Measurements from ENCODE around the gene GBF1.
"Not testable (repeated sequence)": the region's sequence is repeated elsewhere in the genome, so short reads cannot be mapped to it uniquely, and the experiment has no call there.

GBF1 gene, protein sequence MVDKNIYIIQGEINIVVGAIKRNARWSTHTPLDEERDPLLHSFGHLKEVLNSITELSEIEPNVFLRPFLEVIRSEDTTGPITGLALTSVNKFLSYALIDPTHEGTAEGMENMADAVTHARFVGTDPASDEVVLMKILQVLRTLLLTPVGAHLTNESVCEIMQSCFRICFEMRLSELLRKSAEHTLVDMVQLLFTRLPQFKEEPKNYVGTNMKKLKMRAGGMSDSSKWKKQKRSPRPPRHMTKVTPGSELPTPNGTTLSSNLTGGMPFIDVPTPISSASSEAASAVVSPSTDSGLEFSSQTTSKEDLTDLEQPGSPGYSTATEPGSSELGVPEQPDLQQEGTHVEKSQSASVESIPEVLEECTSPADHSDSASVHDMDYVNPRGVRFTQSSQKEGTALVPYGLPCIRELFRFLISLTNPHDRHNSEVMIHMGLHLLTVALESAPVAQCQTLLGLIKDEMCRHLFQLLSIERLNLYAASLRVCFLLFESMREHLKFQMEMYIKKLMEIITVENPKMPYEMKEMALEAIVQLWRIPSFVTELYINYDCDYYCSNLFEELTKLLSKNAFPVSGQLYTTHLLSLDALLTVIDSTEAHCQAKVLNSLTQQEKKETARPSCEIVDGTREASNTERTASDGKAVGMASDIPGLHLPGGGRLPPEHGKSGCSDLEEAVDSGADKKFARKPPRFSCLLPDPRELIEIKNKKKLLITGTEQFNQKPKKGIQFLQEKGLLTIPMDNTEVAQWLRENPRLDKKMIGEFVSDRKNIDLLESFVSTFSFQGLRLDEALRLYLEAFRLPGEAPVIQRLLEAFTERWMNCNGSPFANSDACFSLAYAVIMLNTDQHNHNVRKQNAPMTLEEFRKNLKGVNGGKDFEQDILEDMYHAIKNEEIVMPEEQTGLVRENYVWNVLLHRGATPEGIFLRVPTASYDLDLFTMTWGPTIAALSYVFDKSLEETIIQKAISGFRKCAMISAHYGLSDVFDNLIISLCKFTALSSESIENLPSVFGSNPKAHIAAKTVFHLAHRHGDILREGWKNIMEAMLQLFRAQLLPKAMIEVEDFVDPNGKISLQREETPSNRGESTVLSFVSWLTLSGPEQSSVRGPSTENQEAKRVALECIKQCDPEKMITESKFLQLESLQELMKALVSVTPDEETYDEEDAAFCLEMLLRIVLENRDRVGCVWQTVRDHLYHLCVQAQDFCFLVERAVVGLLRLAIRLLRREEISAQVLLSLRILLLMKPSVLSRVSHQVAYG (N-terminal part only)

DNA sequence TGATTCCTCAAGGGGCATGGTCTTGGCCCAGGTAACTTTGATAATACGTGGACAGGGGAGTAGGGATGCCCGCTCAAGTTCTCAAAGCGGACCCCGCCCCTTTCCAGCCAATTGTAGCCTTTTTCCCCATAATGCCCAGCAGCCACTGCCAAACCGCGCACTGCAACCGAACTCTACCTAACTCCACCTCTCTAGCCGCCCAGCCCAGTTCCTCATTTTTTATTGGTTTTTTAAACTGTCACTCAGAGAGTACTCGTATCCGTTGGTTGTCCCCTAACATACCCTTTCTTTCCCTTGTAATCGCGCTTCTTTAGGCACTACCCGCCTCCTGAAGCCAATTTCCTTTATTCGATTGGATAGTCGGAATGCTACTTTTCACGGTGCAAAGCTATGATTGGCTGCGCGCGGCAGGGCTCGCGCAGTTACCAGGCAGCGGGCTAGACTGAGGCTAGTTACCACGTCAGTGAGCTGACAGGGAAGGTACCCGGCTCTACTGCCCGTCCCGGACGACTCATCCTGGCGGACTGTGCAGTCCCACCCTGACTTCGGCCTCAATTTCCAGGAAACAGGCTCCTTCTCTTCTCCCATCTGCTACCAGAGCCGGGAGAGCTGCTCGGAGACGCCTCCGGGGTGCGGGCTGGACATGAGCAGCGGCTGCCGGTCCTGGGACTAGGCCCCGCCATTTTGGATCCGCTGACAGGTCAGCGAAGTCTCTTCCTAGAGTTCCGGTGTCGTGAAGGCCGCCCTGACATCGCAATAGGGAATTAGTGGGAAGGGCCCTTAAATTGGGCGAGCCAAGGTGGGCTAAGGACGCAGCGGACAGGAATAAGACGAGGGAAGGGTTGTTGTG is at the start of gene GBF1:
GBF1 (plus strand) TSS at position 451 of the 850 bp plus-strand sequence. CDS start 13,407 bp downstream, outside the sequence.
- peak; percentile 74 for DNase-seq (ENCODE audit: low read depth)

DNA sequence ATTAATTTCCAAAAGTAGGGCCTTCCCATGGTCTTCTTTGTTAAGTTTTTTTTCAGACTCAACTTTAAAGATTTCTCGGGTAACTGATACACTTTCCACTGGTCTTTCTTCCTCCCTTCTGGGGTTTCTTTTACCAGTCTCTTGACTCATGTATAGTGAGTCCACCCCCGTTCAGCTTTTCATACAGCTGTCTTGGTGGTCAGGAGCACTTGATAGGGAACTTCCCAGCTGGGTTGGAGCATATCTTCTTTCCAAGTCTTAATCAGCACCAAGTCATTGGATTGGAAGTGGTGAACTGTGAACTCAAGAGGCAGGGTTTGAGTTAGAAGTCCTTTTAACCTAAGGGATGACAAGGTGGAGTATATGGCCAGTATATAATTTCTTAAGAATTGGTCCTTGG is 48.4 kb upstream of the GBF1 start:
- no peak for DNase-seq (ENCODE audit: low read depth)

DNA sequence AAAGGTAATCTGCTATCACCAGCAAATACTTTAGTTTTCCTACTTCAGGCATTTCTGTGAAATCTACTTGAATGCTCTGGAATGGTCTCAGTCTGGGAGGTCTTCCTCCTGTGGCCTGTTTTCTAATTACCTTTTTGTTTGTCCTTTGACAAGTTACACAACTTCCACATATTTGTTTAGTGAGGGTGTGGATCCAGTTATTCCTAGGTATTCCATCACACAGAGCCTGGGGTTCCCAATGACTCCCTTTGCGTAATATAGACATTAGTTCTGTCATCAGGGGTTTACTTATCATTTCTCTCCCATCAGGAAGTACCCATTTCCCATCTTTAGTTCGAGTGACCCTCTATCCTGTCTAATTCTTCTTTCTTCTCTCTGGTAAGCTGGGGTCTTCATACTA is 47.3 kb upstream of the GBF1 start:
- no peak for DNase-seq (ENCODE audit: low read depth)

DNA sequence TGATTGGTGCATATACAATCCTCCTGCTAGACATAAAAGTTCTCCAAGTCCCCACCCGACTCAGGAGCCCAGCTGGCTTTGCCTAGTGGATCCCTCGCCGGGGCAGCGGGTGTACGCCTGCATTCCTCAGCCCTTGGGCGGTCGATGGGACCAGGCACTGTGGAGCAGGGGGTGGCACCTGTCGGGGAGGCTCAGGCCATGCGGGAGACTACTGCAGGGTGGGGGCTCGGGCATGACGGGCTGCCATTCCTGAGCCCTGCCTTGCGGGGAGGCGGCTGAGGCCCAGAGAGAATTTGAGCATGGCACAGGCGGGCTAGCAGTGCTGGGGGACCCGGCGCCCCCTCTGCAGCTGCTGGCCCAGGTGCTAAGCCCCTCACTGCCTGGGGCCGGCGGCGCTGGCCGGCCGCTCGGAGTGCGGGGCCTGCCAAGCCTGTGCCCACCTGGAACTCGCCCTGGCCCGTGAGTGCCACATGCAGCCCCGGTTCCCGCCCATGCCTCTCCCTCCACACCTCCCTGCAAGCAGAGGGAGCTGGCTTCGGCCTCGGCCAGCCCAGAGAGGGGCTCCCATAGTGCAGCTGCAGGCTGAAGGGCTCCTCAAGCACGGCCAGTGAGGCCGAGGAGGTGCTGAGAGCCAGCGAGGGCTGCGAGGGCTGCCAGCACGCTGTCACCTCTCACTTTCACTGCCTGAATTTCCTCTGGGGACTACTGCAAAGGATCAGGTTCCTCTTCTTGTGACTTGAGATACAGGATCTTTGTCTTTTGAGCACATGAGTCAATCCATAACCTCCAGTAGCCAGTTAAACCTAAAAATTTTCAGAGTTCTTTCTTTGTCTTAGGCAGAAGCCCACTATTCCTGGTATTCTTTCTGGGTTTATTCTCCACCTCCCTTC is 44.3 kb upstream of the GBF1 start:
- no peak for DNase-seq (ENCODE audit: low read depth)

DNA sequence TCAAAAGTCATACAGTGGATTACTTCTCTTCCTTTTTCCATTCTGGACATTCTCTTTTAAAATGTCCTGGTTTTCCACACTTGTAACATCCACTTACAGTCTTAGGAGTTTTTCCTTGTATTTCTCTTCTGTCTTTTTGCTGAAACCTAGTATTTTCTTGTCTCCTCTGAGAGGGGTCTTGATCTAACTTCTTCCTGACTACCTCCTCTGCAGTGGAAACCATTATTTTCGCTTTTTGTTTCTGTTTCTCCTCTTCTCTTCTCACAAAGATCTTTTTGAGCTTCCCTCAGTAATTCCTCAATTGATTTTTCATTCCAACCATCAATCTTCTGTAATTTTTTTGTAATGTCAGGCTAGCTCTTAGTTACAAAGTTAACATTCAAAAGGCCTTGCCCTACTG is 42.9 kb upstream of the GBF1 start:
- no peak for DNase-seq (ENCODE audit: low read depth)

DNA sequence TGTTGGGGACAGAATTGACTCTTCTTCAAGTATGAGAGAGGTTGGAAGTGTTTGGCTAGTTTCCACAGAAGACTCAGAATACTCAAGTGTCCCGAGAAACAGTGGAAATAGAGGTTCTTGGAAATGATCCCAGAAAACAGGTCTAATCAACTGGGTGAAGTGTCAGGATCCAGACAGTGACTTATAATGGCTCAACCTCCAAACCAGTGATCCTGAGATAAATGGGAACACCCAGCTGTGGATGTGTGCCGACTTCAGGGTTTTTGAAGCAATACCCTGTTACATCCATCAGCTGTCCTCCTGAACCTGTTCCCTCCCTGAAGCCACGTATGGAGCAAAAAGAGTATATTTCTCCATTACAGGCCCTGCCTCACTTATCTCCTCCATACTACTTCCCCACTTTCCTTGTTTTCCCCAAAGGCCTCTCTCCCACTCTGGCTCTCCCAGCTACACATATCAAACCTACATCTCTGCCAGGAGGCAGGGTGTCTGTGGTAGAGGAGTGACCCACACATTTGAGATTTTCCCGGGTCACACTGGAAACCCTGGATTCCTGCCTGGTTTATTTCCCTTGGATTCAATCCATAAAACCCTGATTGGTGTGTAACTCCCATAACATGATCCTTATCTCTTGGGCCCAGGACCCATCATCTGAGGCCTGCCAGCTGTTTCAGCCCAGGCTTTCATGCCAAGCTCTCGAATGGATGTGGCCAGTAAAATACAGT is 36.9 kb upstream of the GBF1 start:
- no peak for DNase-seq (ENCODE audit: low read depth)

DNA sequence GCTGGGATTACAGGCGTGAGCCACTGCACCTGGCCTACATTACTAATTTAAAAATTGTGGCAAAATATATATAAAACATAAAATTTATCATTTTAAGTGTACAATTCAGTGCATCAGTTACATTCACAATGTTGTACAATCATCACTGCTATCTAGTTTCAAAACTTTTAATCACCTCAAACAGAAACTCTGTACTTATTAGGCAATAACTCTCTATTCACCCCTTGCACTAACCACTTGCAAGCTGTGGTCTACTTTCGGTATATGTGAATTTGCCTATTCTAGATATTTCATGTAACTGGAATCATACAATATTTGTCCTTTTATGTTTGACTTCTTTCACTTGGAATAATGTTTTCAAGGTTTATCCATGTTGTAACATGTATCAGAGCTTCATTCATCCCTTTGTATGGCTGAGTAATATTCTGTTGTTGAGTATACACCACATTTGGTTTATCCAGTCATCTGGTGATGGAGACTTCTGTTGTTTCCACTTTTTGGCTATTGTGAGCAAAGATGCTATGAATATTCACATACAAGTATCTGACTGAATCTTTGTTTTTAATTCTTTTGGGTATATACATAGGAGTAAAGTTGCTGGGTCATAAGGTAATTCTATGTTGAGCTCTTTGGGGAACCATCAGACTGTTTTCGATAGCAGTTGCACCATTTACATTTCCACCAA is 33.6 kb upstream of the GBF1 start:
- DNase-seq (ENCODE audit: low read depth) = no peak

DNA sequence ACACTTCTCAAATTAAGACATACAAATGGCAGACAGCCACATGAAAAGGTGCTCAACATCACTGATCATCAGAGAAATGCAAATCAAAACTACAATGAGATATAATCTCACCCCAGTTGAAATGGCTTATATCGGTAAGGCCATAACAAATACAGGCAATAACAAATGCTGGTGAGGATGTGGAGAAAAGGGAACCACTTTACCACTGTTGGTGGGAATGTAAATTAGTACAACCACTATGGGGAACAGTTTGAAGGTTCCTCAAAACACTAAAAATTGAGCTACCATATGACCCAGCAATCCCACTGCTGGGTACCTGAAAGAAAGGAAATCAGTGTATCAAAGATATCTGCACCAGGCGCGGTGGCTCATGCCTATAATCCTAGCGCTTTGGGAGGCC is 31.7 kb upstream of the GBF1 start:
- DNase-seq (ENCODE audit: low read depth) = not testable (repeated sequence)

DNA sequence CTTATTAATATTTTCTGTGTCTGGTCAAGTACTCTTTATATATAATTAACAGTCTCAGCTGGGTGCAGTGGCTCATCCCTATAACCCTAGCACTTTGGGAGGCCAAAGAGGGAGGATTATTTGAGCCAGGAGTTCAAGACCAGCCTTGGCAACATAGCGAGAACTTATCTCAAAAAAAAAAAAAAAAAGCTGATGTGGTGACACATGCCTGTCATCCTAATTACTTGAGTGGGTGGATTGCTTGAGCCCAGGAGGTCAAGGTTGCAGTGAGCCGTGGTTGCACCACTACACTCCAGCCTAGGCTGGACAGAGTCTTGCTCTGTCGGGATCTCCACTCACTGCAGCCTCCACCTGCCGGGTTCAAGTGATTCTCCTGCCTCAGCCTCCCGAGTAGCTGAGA is 26.0 kb upstream of the GBF1 start:
- no peak for DNase-seq (ENCODE audit: low read depth)

DNA sequence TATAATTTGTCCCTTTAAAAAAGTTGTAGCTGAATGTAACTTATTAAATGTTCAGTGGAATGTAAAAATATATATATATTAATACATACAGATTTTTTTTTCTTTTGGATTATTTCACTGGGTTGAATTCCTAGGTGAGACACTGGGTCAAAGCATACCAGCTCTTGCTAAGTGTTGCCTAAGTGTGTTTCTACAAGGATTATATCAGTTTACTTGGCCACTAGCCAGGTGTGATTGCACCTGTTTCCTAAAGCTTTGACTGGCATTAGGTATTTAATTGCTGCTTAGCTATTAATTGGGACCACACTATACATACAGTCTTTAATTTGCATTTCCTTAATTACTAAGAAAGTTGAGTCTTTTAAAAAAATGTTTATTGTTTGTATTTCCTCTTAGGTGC is 24.7 kb upstream of the GBF1 start:
- DNase-seq (ENCODE audit: low read depth) = no peak

DNA sequence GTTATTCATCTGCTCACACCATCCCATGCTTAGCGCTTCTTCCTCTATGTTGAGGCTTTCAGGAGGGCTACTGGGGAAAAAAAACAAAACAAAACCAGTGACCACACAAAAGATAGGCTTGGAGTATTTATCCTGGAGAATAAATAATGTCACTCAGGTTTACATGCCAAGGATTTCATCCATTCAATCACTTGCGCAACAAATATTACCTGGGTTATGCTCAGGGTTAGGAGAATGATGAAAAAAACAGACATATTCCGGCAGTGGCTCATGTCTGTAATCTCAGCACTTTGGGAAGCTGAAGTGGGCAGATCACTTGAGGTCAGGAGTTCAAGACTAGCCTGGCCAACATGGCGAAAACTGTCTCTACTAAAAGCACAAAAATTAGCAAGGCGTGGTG is 22.5 kb upstream of the GBF1 start:
- DNase-seq (ENCODE audit: low read depth) = no peak

DNA sequence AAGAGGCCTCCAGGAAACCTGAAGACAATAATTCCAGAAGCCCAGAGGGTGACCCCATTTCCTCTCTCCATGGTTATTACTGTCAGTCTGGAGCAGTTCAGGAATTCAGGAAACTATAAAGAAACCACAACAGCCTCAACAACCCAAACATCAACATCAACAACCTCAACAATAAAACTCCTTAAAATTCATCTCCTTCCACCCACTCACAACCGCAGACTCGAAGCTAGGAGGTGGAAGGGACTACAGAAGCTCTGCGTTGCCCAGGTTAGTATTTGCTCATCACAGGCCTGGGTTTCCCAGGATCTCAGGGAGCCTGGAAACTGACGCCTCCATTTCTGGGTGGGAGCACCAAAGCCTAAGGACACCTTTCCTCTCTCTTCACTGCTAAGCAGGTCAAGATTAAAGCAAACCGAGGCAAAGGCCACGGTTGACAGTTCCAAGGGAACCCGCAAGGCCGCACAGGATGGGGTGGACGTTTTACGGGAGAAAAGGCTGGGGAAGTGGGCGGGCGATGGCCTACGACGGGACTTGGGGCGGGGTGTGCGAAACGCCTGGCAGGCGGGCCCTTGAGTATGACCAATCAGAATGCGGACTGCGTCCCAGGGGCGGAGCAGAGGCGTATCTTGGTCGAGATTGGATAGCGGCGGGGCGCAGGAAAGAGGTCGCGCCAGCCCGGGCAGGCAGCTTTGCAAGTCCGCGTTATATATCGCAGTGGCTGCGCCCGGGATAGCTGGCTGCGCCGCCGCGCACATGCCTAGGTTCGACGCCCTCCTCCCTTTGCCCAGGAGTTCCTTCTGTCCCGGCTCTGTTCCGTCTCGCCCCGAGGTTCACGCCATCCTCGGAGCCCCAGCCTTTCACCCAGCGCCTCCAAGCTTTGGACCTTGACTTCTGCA is 19.4 kb upstream of the GBF1 start, which contains the start of gene ELOVL3:
ELOVL3 (plus strand) TSS at position 654 of the 896 bp plus-strand sequence. CDS start 250 bp downstream, outside the sequence.
- peak; percentile 76 for DNase-seq (ENCODE audit: low read depth)

DNA sequence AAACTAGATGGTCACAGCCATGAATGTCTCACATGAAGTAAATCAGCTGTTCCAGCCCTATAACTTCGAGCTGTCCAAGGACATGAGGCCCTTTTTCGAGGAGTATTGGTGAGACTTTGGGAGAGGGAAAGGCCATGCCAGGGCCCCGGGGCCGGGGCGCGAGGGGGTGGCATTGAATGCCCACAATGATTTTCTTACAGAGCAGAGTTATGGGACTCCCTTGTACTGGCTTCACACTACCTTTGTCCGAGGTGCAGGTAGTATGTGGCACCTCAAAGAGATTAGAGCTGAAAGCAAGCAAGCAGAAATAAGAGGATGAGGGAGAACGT is 18.8 kb upstream of the GBF1 start:
- no peak for DNase-seq (ENCODE audit: low read depth)

DNA sequence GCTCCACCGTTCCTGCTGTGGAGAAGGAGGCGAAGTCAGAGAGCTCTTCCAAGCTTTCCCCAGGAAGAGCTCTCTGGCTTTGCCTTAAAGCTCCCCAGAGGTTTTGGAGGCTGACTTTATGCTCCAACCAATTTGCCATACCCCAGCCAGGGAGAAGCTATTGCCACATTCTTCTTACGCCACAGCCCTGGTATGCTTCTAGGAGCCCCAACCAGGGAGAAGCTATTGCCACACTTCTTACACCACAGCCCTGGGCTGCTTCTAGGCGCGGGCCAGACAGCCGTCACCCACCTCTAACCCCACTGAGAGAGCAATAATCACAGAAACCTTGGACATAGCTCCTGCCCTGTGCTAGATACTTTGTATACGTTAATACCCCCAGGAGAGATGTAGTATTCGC is 18.3 kb upstream of the GBF1 start:
- no peak for DNase-seq (ENCODE audit: low read depth)

DNA sequence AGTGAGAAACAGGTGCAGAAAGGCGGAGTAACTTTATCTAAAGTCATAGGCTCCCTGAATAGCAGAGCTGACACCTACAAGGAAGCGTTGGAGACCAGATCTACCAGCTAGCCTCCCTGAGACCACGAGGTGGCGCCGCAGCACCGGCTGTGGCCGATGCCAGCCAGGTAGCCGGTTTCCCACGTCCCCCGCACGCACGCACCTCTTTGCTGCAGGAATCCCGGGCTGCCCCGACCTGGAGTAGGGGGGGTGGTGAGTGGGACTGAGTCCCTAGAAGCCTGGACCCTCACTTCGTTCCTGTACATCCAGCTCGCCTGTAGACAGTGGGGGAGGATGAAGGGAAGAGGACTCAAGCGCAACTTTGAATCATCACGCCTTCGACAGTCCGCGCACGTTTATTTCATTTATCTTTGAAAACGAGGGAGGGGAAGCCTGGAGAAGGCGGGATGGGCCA is 15.5 kb upstream of the GBF1 start:
- DNase-seq (ENCODE audit: low read depth) = peak; percentile 76

DNA sequence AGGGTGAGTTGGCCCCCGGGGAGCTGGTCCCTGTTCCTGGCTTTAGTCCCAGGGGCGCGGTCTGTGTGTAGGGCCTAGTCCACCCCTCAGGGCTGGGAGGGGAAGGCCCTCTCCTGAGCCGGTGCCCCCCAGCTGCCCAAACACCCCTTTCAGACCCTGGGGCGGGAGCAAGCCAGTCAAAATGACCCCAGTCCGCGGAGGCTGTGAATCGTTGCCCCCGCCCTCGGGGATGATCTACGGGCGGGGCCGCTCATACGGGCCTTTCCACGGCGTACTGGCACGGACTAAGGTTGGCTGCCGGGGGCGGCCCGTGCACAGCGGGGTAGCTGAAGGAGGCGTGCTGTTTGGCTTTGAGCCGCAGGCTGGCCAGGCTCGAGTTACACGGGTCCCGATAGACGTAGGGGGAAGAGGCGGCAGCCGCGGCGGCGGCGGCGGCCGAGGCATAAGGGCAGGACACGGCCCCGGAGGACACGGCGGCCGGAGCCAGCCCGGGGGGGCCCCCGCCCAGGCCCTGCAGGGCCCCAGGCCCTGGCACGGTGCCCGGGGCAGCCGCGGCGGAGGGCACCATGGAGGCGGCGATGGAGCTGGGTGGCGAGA is 15.0 kb upstream of the GBF1 start:
- no peak for DNase-seq (ENCODE audit: low read depth)

DNA sequence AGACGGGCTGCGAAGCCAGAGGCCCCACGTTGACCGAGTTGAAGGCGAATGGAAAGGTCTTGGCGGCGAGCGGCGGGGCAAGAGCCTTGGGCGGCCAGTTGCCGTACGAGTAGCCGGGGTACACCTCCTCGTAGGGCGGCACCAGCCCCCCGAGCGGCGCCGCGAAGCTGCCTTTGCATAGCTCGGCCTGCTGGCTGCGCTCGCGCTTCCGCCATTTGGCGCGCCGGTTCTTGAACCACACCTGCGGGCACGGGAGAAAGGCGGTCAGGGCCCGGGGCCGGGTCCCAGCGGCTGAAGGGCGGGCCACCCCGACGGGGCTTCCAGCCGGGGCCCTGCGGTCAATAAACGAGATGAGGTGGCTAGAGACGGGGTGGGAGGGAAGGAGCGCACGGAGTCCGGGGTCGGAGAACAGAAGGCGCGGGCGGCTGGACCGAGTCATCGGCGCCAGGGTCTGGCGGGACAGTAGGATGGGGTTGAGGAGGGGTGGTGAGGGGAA is 14.4 kb upstream of the GBF1 start:
- no peak for DNase-seq (ENCODE audit: low read depth)

Measured in stimulated activated CD8-positive, alpha-beta memory T cell treated with anti-CD3 and anti-CD28 coated beads, Interleukin-4, amount 100 ng/mL, for 24 hours (primary cell).